Stimulated activated CD8-positive, alpha-beta memory T cell treated with anti-CD3 and anti-CD28 coated beads, Interleukin-12 subunit alpha, Interleukin-12 subunit beta, amount 100 ng/mL, for 4 hours (primary cell): ENCODE data around the gene ZNF519.
"Not testable (repeated sequence)": the region's sequence is repeated elsewhere in the genome, so short reads cannot be mapped to it uniquely, and the experiment has no call there.

Experiments used
- DNase-seq: peaks from one replicate; pipeline ENCODE4 v3.0.0-alpha.2; 2020; ENCODE audit warnings: low read depth

ZNF519 gene

GRCh38 chr18:14132271-14132700, at the start of gene ZNF519:
ZNF519 (minus strand) TSS chr18:14132435; CDS start chr18:14132277, 158 bp downstream.
- DNase-seq = peak; percentile 75

- no peak for DNase-seq
Measured at GRCh38 chr18:14179306-14179705, 47.1 kb upstream of the ZNF519 start.

- DNase-seq = peak; percentile 66
Measured at GRCh38 chr18:14178321-14179196, 46.3 kb upstream of the ZNF519 start.

- DNase-seq = not testable (repeated sequence)
Measured at GRCh38 chr18:14177540-14178320, 45.5 kb upstream of the ZNF519 start.

GRCh38 chr18:14175404-14175803, 43.2 kb upstream of the ZNF519 start:
- not testable (repeated sequence) for DNase-seq

- DNase-seq = no peak
Measured at GRCh38 chr18:14174706-14175085, 42.5 kb upstream of the ZNF519 start.

GRCh38 chr18:14174002-14174705, 41.9 kb upstream of the ZNF519 start:
- not testable (repeated sequence) for DNase-seq

GRCh38 chr18:14173116-14173951, 41.1 kb upstream of the ZNF519 start:
- DNase-seq = not testable (repeated sequence)

GRCh38 chr18:14172142-14173115, 40.2 kb upstream of the ZNF519 start:
- not testable (repeated sequence) for DNase-seq

- DNase-seq = not testable (repeated sequence)
Measured at GRCh38 chr18:14171301-14172141, 39.3 kb upstream of the ZNF519 start.

GRCh38 chr18:14170367-14171036, 38.3 kb upstream of the ZNF519 start:
- DNase-seq = not testable (repeated sequence)

- DNase-seq = not testable (repeated sequence)
Measured at GRCh38 chr18:14162915-14163314, 30.7 kb upstream of the ZNF519 start.

- DNase-seq = not testable (repeated sequence)
Measured at GRCh38 chr18:14151564-14152113, 19.4 kb upstream of the ZNF519 start.

- DNase-seq = not testable (repeated sequence)
Measured at GRCh38 chr18:14150766-14151165, 18.5 kb upstream of the ZNF519 start.

GRCh38 chr18:14149916-14150420, 17.7 kb upstream of the ZNF519 start:
- DNase-seq = not testable (repeated sequence)

GRCh38 chr18:14149121-14149850, 17.1 kb upstream of the ZNF519 start:
- not testable (repeated sequence) for DNase-seq
